Right lobe of liver (tissue), 6 donors: ENCODE results near the gene FOXR1. TPM values are rescaled to one million over a fixed set of nuclear protein-coding genes. Genes with fewer than 3 reads are reported as not detected.
A peak's percentile ranks its signal among the peaks of the same experiment; 100 is the strongest.

Source experiments
- ATAC-seq, 4 donors: fragments of 200-7000 bp; cut with Tn5 transposase; one replicate each; pipeline ENCODE4 v1.9.1; 2020; ENCODE audit warnings: mild to moderate bottlenecking in 4 of 4, moderate library complexity in 4 of 4
- DNase-seq, 3 donors: peaks; one replicate each; pipeline ENCODE4 v3.0.0-alpha.2; 2020
- H3K27ac ChIP-seq, 3 donors: fragments of 200-600 bp; one replicate each; pipeline ENCODE4 v1.8.0; 2022
- H3K27me3 ChIP-seq, 2 donors: fragments of 200-600 bp; one replicate each; pipeline ENCODE4 v1.8.0; 2022
- H3K36me3 ChIP-seq, 4 donors: fragments of 200-600 bp; sonication (generic) in 1 of 4; one replicate each; pipeline versions ENCODE4 v1.5.1 to v1.8.0; 2017 to 2022; ENCODE audit warnings: control low read depth in 1 of 4
- H3K4me1 ChIP-seq, 4 donors: fragments of 200-600 bp; sonication (generic) in 1 of 4; one replicate each; pipeline versions ENCODE4 v1.5.1 to v1.8.0; 2017 to 2022; ENCODE audit warnings: control low read depth in 1 of 4
- H3K4me3 ChIP-seq, 3 donors: fragments of 200-600 bp; one replicate each; pipeline ENCODE4 v1.8.0; 2022
- H3K9me3 ChIP-seq, 4 donors: fragments of 200-600 bp; sonication (generic) in 1 of 4; one replicate each; pipeline versions ENCODE4 v1.5.1 to v1.8.0; 2017 to 2022; ENCODE audit warnings: control low read depth in 1 of 4
- POLR2A ChIP-seq: fragments of 450-650 bp; IDR thresholded peaks from one replicate; pipeline ENCODE4 v1.6.1; 2017; ENCODE audit warnings: antibody characterized with exemption, mild to moderate bottlenecking
- WGBS: methylation state at CpG from one replicate; pipeline ENCODE4 v1.1.6; 2018; ENCODE audit warnings: low coverage, low lambda C conversion rate; ENCODE audit not compliant: insufficient coverage; ENCODE audit errors: missing lambda C conversion rate; 5-methylcytosine and 5-hydroxymethylcytosine counted together
- intact Hi-C, 2 donors: fragments of 100-400 bp; cut with DNase I; formaldehyde crosslinking; loops; one replicate each; pipeline versions ENCODE4 v1.11.2 to v1.14.1; 2022
- total RNA-seq, 6 experiments: library from RNA; depleted of rRNA in 2 of 6; stranded (reverse); fragments of >200 nt in 2 of 6; fragmentation: NEBNext Ultra II Directional in 3 of 6; extraction: Animal tissue kit (Norgen Biotek cat#: 25700) in 3 of 6; gene quantifications; one replicate each; pipeline versions ENCODE4 v1.1.0 to v1.2.4, GENCODE V29; 2016 to 2023
- TF ChIP-seq, protein P1 (sequence below), 4 donors: fragments of 200-600 bp in 3 of 4; fragments of 450-650 bp in 1 of 4; IDR thresholded peaks; one replicate each; pipeline versions ENCODE4 v1.5.1 to v1.8.0; 2016 to 2022; ENCODE audit warnings: antibody characterized with exemption in 4 of 4, mild to moderate bottlenecking in 2 of 4
- donor health status: DM: no; HTN: yes; CAD: no.
- donor health status: DM: no; HTN: no; CAD: no.
- donor health status: DM: no; HTN: no; CAD: no.
- donor health status: DM: no; HTN: yes; CAD: no.
- donor health status: DM: no; HTN: yes; CAD: no.

The FOXR1 gene
- total RNA-seq, 6 experiments from 2014 or later: not detected

GRCh38 chr11:119026970-119027369 is 55.4 kb downstream of the FOXR1 start:
- 33% methylated on average over 1 of the region's 2 CpGs for WGBS
- Histone ChIP-seq H3K9me3 (no peaks in the 10 kb centered on the region), H3K36me3 (peaks cover 0 to 32% (median 15%) of the 10 kb centered on the region in 4 donors), H3K27ac (peak overlapping the region in 2 of 3 donors; percentile 47 to 62), H3K4me1 (peaks cover 2 to 59% (median 25%) of the 10 kb centered on the region in 4 donors), H3K4me3 (peak overlapping the region; percentile 66 to 96 (median 81)), H3K27me3 (no peaks in the 10 kb centered on the region)
- ATAC-seq: no peak
- TF ChIP-seq, protein P1, sequence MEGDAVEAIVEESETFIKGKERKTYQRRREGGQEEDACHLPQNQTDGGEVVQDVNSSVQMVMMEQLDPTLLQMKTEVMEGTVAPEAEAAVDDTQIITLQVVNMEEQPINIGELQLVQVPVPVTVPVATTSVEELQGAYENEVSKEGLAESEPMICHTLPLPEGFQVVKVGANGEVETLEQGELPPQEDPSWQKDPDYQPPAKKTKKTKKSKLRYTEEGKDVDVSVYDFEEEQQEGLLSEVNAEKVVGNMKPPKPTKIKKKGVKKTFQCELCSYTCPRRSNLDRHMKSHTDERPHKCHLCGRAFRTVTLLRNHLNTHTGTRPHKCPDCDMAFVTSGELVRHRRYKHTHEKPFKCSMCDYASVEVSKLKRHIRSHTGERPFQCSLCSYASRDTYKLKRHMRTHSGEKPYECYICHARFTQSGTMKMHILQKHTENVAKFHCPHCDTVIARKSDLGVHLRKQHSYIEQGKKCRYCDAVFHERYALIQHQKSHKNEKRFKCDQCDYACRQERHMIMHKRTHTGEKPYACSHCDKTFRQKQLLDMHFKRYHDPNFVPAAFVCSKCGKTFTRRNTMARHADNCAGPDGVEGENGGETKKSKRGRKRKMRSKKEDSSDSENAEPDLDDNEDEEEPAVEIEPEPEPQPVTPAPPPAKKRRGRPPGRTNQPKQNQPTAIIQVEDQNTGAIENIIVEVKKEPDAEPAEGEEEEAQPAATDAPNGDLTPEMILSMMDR (IDR thresholded peaks at IDR 0.05): no peak
- TF ChIP-seq POLR2A: no peak
- intact Hi-C loops: no loop called here
- DNase-seq: peak; percentile 28 to 67 (median 57)

DNA sequence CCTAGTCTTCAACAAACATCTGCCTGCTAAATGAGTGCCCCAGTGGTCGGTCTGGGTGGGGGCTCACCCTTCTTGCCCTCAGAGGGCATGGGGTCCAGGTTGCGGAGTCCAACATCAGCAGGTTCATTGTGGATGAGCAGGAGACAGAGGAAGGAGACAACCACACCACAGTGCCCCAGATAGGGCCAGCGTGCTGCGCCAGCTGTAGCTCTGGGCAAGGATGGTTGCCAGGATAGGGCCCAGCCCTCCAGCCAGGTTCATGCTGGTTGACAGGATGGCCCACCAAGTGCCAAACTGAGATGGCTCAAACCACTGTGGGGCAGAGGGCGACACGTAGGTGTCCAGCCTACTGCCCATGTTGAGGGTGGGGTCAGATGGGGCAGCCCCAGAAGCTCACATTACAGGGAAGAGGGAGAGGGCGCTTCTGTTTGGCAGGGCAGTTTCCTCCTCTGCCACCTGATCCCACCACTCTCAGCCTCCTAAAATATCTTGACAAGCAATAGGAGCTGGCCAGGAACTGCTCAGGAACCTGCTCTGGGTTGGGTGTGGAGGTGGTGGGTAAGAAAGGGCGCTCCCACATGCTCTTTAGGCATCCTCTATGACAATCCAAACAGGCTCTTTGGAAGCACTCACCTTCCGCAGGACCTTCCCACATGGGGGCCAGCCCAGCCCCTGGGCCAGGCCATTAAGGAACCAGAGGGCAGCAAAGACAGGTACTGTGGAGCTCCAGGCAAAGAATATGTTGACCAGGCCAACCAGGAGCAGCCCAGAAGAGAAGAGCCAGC is 56.2 kb downstream of the FOXR1 start:
- DNase-seq: peak; percentile 38 to 77 (median 59)
- Histone ChIP-seq H3K36me3 (peaks cover 0 to 28% (median 14%) of the 10 kb centered on the region in 4 donors), H3K27me3 (no peaks in the 10 kb centered on the region), H3K9me3 (no peaks in the 10 kb centered on the region), H3K4me1 (peaks cover 2 to 51% (median 23%) of the 10 kb centered on the region in 4 donors), H3K27ac (peak overlapping the region; percentile 24 to 54 (median 31)), H3K4me3 (peak overlapping the region; percentile 66 to 96 (median 81))
- TF ChIP-seq, protein P1 (IDR thresholded peaks at IDR 0.05): no peak
- no peak for TF ChIP-seq POLR2A
- peak in 1 of 4 donors; percentile 0 for ATAC-seq
- intact Hi-C loops: no loop called here
- WGBS: 28% methylated on average over 3 of the region's 9 CpGs

GRCh38 chr11:119028346-119029068 is 56.9 kb downstream of the FOXR1 start:
- ATAC-seq (peak; percentile 14 to 58 (median 48)), DNase-seq (peak; percentile 60 to 92 (median 89))
- WGBS: 29% methylated on average over 1 of the region's 9 CpGs
- intact Hi-C loops: no loop called here
- Histone ChIP-seq H3K9me3 (no peaks in the 10 kb centered on the region), H3K27me3 (no peaks in the 10 kb centered on the region), H3K36me3 (peaks cover 0 to 21% (median 11%) of the 10 kb centered on the region in 4 donors), H3K27ac (peak overlapping the region; percentile 45 to 86 (median 67)), H3K4me3 (peak overlapping the region; percentile 66 to 96 (median 81)), H3K4me1 (peaks cover 2 to 44% (median 18%) of the 10 kb centered on the region in 4 donors)
- peak; percentile 25 for TF ChIP-seq POLR2A
- TF ChIP-seq, protein P1 (IDR thresholded peaks at IDR 0.05): no peak

DNA sequence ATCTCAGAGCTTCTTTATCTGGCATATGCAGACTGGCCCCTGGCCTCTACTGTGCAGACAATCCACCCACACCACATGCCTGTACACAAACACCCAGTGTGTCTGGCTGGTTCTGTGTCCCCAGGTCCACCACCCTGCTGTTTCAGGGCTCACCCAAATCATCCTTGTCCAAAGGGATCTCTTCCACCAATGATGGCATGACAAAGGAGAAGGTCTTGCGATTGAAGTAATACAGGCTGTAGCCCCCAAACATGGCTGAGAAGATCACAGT is 57.4 kb downstream of the FOXR1 start:
- H3K4me1 ChIP-seq: peaks cover 2 to 39% (median 15%) of the 10 kb centered on the region in 4 donors

More for the DNA sequence above, 57.4 kb downstream of the FOXR1 start:
- intact Hi-C loops: no loop called here
- TF ChIP-seq, protein P1 (IDR thresholded peaks at IDR 0.05): no peak
- TF ChIP-seq POLR2A: no peak
- ATAC-seq (no peak), DNase-seq (no peak)
- WGBS: 0% methylated on average over 1 of the region's 1 CpG
- Histone ChIP-seq H3K27ac (peak overlapping the region; percentile 45 to 86 (median 67)), H3K36me3 (peaks cover 0 to 16% (median 9%) of the 10 kb centered on the region in 4 donors), H3K27me3 (no peaks in the 10 kb centered on the region), H3K9me3 (no peaks in the 10 kb centered on the region), H3K4me3 (peak overlapping the region; percentile 66 to 96 (median 81))
